Measurements from ENCODE around the gene LRBA. TPM values are rescaled to one million over a fixed set of nuclear protein-coding genes. Genes with fewer than 3 reads are reported as not detected.

The LRBA gene
- total and polyA plus RNA-seq, 4 donors, result 11.8 to 149 (median 34.2) TPM

DNA sequence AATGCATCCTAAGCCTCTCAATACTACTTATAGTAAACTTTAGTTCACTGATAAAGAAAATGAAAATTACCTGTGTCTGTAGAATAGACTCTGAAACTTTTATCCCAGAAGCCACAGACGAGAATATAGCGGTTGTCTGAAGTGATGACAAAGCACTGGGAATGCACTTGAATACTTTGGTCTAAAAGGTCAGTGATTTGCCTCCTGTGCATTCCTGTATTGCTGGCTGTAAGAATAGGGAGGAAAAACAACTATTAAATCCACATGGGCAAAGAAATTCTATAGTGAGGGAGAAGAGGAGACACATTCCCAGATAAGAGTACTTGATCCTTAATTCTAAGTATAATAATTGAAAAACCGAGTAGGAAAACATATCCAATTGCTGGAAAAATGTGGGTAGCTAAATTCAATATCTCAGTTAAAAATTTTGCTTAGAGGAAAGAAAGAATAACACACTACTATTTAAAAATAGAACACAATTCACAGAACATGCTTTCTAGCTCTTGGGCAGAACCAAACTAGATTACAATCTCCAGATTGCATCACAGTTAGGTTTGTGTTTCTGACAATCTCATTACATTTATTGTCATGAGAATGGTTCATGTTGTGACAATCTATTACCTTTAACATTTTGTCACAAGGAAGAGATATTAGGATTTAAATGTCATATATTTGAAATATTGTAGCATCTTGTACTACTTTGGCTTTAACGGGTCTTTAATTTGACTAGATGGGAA lies 704.8 kb downstream of the LRBA start:
- WGBS, 2 donors, result 65 to 77% methylated on average over 4 of the region's 4 CpGs
- DNase-seq (no peak), ATAC-seq (ENCODE audit: insufficient read depth, low FRiP score) (no peak)
- H3K4me1 ChIP-seq (ENCODE audit: control insufficient read depth in 5 of 5, insufficient read depth in 5 of 5, low read length in 5 of 5), result peaks cover 0 to 2% (median 0%) of the 10 kb centered on the region in 5 donors
- no peaks in the 10 kb centered on the region for H3K27me3 ChIP-seq (ENCODE audit: control insufficient read depth in 3 of 3, insufficient read depth in 3 of 3, low read length in 2 of 3)
- H3K9me3 ChIP-seq (ENCODE audit: control insufficient read depth in 4 of 4, insufficient read depth in 3 of 4, low read length in 3 of 4), result no peaks in the 10 kb centered on the region
- H3K9ac ChIP-seq (ENCODE audit: insufficient read depth in 1 of 2, low read length in 2 of 2), result no peak overlapping the region
- TF ChIP-seq CTCF (IDR thresholded peaks at IDR 0.05; ENCODE audit: control extremely low read depth, extremely low read depth), result no peak
- H3K36me3 ChIP-seq (ENCODE audit: control insufficient read depth in 4 of 4, insufficient read depth in 4 of 4, low read length in 4 of 4), result no peaks in the 10 kb centered on the region
- H3K27ac ChIP-seq (ENCODE audit: low read depth in 1 of 2, low read length in 1 of 2), result no peak overlapping the region
- no peak overlapping the region for H3K4me3 ChIP-seq

DNA sequence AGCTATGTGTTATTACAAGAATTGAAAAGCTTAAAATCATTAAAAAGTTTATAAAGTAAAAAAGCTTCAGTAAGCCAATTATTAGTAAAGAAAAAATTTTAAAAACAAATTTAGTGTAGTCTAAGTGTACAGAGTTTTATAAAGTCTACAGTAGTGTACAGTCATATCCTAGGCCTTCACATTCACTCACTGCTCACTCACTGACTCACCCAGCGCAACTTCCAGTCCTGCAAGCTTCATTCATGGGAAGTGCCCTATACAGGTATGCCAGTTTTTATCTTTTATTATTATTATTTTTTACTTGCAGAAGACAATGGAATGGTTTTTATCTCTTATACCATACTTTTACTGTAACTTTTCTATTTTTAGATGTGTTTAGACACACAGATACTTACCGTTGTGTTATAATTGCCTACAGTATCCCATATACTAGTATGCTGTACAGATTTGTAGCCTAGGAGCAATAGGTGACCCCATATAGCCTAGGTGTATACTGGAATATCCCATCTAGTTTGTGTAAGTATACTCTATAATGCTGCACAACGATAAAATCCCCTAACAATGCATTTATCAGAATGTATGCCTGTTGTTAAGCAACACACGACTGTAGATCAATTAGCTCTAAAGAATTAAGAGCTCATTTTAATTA lies 706.1 kb downstream of the LRBA start:
- Histone ChIP-seq H3K4me3 (no peak overlapping the region), H3K27ac (ENCODE audit: low read depth in 1 of 2, low read length in 1 of 2) (no peak overlapping the region), H3K9me3 (ENCODE audit: control insufficient read depth in 4 of 4, insufficient read depth in 3 of 4, low read length in 3 of 4) (no peaks in the 10 kb centered on the region), H3K9ac (ENCODE audit: insufficient read depth in 1 of 2, low read length in 2 of 2) (no peak overlapping the region), H3K4me1 (ENCODE audit: control insufficient read depth in 5 of 5, insufficient read depth in 5 of 5, low read length in 5 of 5) (peaks cover 0 to 2% (median 0%) of the 10 kb centered on the region in 5 donors), H3K36me3 (ENCODE audit: control insufficient read depth in 4 of 4, insufficient read depth in 4 of 4, low read length in 4 of 4) (no peaks in the 10 kb centered on the region), H3K27me3 (ENCODE audit: control insufficient read depth in 3 of 3, insufficient read depth in 3 of 3, low read length in 2 of 3) (no peaks in the 10 kb centered on the region)
- ATAC-seq (ENCODE audit: insufficient read depth, low FRiP score), result no peak
- DNase-seq, result no peak
- WGBS, 2 donors, result 93 to 98% methylated on average over 4 of the region's 4 CpGs
- no peak for TF ChIP-seq CTCF (IDR thresholded peaks at IDR 0.05; ENCODE audit: control extremely low read depth, extremely low read depth)

DNA sequence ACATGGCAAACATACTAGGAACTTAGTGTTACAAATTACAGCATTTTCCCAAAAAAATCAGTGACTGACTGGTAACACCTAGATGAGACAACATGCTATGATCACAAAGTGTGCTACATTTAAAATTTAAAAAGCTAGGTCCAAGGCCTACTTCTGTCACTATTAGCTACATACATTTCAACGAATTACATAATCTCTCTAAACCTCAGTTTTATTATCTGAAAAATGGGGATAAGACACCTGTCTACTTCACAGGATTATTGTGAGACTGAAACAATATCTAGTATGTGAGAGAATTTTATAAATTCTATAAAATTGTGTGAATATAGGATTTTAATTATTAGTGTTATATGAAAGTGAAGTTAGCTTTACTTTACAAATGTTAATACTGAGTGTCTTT lies 708.4 kb downstream of the LRBA start:
- Histone ChIP-seq H3K4me1 (ENCODE audit: control insufficient read depth in 5 of 5, insufficient read depth in 5 of 5, low read length in 5 of 5) (peaks cover 0 to 2% (median 0%) of the 10 kb centered on the region in 5 donors), H3K4me3 (no peak overlapping the region), H3K27me3 (ENCODE audit: control insufficient read depth in 3 of 3, insufficient read depth in 3 of 3, low read length in 2 of 3) (no peaks in the 10 kb centered on the region), H3K9ac (ENCODE audit: insufficient read depth in 1 of 2, low read length in 2 of 2) (no peak overlapping the region), H3K36me3 (ENCODE audit: control insufficient read depth in 4 of 4, insufficient read depth in 4 of 4, low read length in 4 of 4) (no peaks in the 10 kb centered on the region), H3K27ac (ENCODE audit: low read depth in 1 of 2, low read length in 1 of 2) (no peak overlapping the region), H3K9me3 (ENCODE audit: control insufficient read depth in 4 of 4, insufficient read depth in 3 of 4, low read length in 3 of 4) (no peaks in the 10 kb centered on the region)
- 93 to 97% methylated on average over 1 of the region's 1 CpG for WGBS, 2 donors
- no peak for DNase-seq
- TF ChIP-seq CTCF (IDR thresholded peaks at IDR 0.05; ENCODE audit: control extremely low read depth, extremely low read depth), result no peak
- ATAC-seq (ENCODE audit: insufficient read depth, low FRiP score), result no peak
